Measurements from ENCODE around the gene AGRN.
"Not testable (repeated sequence)": the region's sequence is repeated elsewhere in the genome, so short reads cannot be mapped to it uniquely, and the experiment has no call there.

AGRN gene

GRCh38 chr1:1025730-1026129 lies 5.8 kb downstream of the AGRN start:
- DNase-seq (ENCODE audit: low read depth) = no peak
- TF ChIP-seq CTCF (conservative IDR thresholded peaks at IDR 0.05; ENCODE audit: low read depth, low read length) = no peak
- no peak overlapping the region for H3K4me3 ChIP-seq (ENCODE audit: low read length)

GRCh38 chr1:1026599-1027413 lies 6.9 kb downstream of the AGRN start:
- no peak for DNase-seq (ENCODE audit: low read depth)
- TF ChIP-seq CTCF (conservative IDR thresholded peaks at IDR 0.05; ENCODE audit: low read depth, low read length) = no peak
- no peak overlapping the region for H3K4me3 ChIP-seq (ENCODE audit: low read length)

GRCh38 chr1:1027791-1028190 lies 7.9 kb downstream of the AGRN start:
- no peak for DNase-seq (ENCODE audit: low read depth)
- H3K4me3 ChIP-seq (ENCODE audit: low read length) = no peak overlapping the region
- no peak for TF ChIP-seq CTCF (conservative IDR thresholded peaks at IDR 0.05; ENCODE audit: low read depth, low read length)

- not testable (repeated sequence) for H3K4me3 ChIP-seq (ENCODE audit: low read length); DNase-seq (ENCODE audit: low read depth)
Measured at GRCh38 chr1:1030867-1031658, 11.1 kb downstream of the AGRN start.

- no peak overlapping the region for H3K4me3 ChIP-seq (ENCODE audit: low read length)
- TF ChIP-seq CTCF (conservative IDR thresholded peaks at IDR 0.05; ENCODE audit: low read depth, low read length) = no peak
- no peak for DNase-seq (ENCODE audit: low read depth)
Measured at GRCh38 chr1:1031659-1032235, 11.8 kb downstream of the AGRN start.

- TF ChIP-seq CTCF (conservative IDR thresholded peaks at IDR 0.05; ENCODE audit: low read depth, low read length) = no peak
- no peak overlapping the region for H3K4me3 ChIP-seq (ENCODE audit: low read length)
- no peak for DNase-seq (ENCODE audit: low read depth)
Measured at GRCh38 chr1:1032424-1032823, 12.5 kb downstream of the AGRN start.

GRCh38 chr1:1033009-1033587 lies 13.2 kb downstream of the AGRN start:
- peak; percentile 47 for DNase-seq (ENCODE audit: low read depth)
- H3K4me3 ChIP-seq (ENCODE audit: low read length) = peak overlapping the region; percentile 15
- peak; percentile 75 for TF ChIP-seq CTCF (conservative IDR thresholded peaks at IDR 0.05; ENCODE audit: low read depth, low read length)

Data from retinal pigment epithelial cell (primary cell).